NCI-H510A treated with DMSO at 0.1 percent for 48 hours (cell line): ENCODE measurements around the gene RAB5IF.
"Not testable (repeated sequence)": the region's sequence is repeated elsewhere in the genome, so short reads cannot be mapped to it uniquely, and the experiment has no call there.

Source experiments
- DNase-seq: peaks from one replicate; lab custom pipeline; 2025; lab: John Stamatoyannopoulos, UW

RAB5IF gene

DNA sequence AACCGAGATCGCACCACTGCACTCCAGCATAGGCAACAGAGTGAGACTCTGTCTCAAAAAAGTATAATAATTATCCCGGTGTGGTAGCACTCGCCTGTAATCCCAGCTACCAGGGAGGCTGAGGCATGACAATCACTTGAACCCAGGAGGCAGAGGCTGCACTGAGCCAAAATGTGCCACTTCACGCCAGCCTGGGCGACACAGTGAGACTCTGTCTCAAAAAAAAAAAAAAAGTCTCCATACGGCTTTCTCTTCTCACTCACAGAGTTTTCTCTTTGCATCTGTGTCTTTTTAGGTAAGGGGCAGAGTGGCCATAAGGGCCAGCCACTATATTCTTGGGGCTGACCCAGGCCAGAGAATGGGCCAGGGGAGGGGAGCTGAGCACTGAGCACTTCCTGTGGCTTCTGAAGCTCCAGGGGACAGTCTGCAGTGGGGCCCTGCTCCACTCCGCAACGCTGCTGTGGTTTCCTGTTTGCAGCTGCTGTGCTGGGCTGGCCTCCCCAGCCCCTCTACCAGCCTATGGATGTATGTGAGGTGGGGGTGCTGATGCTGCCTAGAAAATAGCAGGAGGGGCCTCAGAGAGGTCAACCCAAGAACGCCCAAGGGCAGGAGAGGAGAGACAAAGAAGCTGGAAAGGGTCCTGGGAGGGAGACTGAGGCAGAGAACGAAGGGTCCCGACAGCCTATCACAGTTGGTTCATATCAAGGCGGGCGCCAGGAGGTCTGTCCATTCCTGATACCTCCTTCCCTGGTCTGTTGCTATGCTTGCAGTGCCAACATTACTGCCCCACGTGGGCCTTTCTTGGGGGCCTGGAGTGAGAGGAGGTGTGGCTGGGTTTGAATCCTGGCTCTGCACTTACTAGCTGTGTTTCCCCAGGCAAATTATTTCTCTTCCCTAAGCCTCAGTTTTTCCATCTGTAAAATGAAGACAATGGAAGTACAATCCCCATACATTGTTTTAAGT, 24.4 kb downstream of the RAB5IF start:
- no peak for DNase-seq

DNA sequence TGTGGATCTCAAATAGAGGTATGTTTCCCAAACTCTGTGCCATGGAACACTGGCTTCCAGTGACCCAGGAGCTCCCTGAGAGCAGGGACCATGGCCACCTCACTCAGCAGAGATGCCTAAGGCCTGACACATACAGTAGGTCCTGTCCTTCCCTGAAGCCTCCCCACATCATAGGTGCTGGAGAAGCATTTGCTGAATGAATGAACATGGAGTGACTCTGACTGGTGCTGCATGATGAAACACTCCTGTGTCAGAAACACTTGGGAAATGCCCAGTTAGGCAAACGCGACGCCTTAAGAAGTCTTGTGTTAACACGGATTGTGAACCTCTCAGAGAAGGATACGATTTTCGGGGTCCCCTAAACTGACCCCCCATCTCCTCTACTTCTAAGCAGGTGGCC, 26.1 kb downstream of the RAB5IF start:
- no peak for DNase-seq

DNA sequence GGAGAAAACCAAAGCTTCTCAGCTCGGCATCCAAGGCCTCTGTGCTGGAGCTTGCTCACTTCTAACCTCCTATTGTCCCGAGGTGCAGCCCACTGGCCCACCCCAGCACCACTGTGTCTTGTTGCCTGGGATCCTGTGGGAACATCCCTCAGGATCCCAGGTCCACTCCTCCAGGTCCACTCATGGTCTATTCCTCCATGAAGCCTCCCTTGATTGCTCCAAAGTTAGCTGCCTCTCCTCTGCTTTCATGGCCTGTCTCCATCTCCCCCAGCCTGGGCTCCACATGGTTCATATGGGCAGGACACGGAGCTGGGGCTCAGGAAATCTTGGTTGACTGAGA, 26.5 kb downstream of the RAB5IF start:
- DNase-seq = no peak

DNA sequence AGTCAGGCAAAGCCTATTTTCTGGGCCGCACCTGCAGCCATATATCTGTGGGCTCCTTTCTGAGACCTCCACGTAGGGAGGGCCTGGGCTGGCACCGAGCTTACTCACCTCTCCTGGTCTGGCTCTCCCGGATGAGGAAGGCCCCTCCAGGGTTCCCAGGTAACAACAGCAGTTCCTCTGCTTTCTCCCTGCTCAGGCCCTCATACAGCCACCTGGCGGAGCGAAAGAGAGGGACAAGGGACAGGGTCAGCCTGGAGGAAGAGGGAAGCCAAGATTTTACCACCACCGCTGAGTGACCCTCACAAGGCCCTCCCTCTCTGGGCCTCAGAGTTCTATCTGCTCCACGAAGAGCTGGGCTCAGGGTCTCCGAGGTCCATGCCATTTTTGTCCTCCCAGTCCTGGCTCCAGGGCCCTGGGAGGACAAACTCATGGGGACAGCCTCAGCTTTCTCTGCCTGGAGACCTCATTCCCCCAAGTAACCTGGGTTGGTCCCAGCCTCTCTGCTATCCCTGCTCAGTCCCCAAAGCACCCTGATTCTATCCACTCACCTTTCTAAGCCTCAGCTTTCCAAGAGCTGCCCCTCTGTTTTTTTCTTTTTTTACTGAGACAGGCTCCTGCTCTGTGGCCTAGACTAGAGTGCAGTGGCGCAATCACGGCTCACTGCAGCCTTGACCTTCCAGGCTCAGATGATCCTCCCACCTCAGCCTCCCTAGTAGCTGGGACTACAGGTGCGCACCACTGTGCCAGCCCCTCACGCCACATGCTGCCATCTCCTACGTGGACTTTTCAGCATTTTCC, 27.1 kb downstream of the RAB5IF start:
- DNase-seq = no peak

DNA sequence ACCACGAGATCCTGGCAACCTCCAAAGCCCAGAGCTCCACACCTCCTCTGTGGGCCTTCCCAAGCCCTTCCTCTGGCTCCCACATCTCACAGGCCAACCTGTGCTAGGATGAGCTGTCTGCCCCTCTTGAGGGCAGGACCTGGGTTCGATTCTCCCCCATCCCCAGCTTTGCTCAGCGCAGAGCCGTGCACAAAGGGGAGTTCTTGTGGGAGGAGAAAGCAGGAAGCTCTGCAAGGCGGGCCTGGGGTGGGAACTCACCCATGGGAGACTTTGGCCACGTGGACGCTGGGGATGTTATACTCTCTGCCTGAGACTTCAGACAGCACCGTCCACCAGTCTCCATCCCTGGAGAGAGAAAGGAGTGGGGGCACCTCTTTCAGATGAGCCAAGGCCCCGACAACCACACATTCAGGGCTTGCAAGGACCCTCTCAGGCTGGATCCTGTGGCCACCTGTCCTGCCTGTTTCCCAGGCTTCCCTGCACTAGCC, 27.8 kb downstream of the RAB5IF start:
- no peak for DNase-seq

DNA sequence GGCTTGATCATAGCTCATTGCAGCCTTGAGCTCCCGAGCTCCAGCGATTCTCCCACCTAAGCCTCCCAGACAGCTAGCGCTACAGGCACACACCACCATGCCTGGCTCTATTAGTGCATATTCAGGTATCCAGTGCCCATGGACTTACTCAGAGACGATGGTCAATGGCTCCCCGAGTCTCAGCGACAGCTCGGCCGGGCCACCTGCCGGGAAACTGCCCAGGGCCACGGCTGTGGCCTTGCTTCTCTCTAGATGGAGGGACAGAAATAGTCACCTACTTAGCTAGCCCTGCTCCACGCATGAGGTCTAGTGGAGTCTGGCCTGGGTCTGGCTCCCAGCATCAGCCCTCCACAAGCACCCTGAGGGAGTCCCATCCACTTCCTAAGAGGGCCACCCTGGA, 28.8 kb downstream of the RAB5IF start:
- no peak for DNase-seq

DNA sequence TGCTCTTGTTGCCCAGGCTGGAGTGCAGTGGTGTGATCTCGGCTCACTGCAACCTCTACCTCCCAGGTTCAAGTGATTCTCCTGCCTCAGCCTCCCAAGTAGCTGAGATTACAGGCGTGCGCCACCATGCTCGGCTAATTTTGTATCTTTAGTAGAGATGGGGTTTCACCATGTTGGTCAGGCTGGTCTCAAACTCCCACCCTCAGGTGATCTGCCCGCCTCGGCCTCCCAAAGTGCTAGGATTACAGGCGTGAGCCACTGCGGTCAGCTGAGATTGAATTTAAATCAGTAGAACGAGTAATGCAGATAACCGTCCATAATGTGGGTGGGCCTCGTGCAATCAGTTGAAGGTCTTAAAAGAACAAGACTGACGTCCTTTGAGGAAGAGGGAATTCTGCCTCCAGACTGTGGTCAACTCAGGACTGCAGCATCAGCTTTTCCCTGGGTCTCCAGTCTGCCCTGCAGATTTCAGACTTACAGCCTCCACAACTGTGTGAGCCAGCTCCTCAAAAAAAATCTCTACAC, 33.4 kb downstream of the RAB5IF start:
- DNase-seq = not testable (repeated sequence)

DNA sequence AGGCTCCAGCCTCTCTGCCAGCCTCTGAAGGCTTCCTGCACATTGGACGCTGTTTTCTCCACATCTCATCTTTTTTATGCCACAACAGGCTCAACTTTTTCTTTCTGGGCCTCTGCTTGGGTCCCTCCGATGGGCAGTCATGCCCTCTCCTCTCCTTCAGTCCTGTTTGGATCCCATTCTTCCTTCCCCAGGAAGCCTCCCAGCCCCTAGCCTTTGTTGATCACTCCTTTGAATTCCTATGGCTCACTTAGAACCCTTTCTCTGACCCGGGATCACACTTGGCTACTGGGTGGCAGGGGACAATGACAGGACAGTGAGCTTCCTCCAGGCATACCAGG, 35.9 kb downstream of the RAB5IF start:
- DNase-seq = no peak

DNA sequence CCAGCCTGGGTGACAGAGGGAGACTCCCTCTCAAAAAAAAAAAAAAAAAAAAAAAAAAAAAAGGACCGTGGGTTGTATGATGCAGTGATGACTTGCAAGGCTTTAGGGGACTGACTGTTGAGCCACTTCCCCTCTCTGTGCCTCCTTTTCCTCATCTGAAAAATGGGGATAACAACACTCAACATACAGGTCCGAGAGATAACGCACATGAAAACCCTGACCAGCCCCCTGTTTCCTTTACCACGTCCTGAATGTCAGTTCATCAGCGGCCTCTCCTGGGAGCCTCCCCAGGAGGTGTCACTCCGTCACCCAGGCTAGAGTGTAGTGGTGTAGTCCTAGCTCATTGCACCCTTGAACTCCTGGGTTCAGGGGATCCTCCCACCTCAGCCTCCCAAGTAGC, 36.6 kb downstream of the RAB5IF start:
- DNase-seq = no peak

DNA sequence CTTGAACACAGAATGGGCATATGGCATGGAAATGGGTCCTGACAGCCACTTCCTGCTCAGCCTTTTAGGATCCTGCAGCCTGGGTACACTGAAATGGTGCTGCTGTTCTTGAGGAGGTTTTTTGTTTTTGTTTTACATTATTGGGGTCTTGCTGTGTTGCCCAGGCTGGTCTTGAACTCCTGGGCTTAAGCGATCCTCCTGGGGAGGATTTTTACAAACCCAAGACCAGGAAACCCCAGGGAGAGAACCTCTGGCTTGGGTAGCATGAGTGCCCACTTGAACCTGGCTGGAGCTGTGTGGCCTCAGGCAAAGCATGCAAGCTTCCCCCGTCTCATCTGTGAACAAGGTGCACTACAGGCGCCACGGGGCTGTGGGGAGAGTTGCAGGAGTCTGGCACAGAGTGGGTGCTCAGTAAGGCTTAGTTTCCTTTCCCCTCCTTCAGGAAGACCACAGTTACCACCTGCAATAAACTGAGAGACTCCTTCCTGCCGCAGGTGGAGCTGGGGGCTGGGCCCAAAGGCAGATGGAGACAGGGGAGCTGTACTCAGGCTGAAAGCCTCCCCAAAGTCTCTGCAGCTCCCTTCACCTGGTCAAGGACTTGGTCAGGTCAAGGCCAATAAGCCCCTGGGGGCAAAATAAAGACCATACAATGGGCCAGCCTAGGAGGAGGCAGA, 38.6 kb downstream of the RAB5IF start:
- DNase-seq = no peak

DNA sequence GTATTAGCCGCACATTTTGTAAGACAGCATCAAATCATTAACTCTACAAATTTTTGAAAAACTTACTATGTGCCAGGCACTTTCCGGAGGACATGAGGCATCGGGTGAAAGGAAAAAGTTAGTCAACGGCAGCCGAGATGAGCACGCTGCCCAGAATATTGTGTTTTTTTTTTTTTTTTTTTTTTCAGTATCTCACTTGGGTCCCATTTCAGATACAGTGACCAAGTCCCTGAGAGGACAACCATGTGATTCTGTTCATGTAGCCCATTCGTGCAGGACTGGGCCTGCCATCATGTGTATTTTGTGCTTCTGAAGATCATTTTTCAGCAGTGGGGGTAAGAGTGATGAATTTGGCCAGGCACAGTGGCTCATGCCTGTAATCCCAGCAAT, 39.1 kb downstream of the RAB5IF start:
- no peak for DNase-seq

DNA sequence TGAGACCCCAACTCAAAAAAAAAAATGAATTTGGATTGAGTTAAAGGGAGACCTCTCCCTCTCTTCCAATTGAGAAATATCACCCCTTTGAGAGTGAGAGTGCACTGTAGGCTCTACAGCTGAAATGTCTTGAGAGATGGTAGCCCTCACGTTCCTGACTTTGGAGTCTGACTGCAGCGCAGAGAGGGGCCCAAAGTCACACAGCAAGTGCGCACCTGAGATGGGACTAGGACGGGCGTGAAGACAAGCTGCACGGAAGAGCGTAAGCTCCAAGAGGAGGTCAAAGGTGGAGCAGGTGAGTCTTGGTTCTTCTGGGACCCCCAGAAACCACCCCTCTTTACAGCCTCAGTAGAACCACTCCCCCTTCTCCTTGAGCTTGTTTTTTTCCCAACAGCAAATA, 39.8 kb downstream of the RAB5IF start:
- DNase-seq = no peak

DNA sequence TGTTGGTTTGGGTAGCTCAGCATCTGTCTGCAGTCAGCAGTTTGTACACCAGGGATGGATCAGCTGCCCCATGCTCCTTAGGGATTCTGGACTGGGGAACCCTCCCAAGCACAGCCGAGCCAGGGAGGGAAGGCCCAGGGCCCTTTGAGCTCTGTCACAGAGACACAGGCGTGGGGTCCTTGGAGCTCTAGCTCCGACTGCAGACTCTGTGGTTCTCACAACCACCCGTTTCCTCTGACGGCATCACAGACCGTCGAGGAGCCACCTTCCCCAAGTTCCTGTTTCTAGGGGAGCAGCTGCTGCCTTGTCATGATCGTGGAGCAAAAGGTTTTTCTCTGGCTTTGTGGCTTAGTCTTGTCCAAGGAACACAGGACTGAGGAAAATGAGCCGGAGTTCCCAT, 40.4 kb downstream of the RAB5IF start, which contains the start of gene SLA2:
Gene SLA2 (minus strand): TSS at position 199 of the 400 bp plus-strand sequence. CDS start 4,861 bp downstream, outside the sequence.
- no peak for DNase-seq

DNA sequence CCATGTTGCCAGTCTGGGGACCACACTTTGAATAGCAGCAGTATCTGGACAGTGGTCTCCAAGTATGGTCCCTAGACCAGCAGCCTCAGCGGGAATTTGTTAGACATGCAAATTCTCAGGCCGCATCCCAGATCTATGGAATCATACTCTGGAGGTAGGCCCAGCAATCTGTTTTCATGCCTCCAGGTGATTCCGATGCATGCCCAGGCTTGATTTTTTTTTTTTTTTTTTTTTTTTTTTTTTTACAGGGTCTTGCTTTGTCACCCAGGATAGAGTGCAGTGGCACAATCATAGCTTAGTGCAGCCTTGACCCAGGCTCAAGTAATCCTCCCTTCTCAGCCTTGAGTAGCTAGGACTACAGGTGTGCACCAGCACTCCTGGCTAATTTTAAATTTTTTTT, 41.1 kb downstream of the RAB5IF start:
- no peak for DNase-seq

DNA sequence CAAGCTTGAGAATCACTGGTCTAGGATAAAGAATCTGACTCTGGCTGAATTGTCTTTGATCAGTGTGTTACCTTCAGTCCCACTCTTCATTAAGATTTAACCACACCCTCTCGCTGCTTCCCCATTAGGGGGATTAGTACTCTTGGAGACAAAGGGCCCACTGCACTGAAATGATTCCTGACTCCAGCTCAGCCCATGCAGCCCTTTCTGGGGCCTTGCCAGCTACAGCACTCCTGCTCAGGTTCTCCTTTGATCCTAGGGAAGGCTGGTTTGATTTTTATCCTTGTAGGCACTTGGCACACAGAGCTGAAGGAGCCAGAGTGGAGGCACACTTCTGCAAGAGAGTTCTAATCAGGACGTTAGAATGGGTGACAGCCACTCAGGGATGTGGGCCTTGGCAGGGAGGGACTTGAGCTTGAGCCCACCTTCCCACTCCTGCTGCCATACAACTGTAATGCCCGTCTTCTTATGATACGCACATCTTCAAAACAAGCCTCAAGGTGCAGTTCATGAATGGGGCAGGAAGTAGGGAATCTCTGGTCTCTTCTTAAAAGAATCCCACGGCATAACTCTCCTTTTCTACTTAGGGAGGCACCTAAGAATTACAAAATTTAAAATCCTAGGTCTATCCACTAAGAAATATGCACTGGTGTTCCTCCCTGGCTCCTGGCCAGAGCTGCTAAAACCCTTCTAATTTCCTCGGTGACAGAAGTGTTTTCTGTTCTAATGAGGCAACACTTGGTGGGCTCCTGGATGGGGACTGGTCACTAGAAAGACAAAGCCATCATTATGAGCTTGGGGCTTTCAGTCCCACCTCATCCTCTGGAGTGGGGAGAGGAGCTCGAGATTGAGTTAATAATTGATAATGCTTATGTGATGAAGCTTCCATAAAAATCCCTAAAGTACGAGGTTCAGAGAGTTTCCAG, 41.9 kb downstream of the RAB5IF start:
- no peak for DNase-seq

DNA sequence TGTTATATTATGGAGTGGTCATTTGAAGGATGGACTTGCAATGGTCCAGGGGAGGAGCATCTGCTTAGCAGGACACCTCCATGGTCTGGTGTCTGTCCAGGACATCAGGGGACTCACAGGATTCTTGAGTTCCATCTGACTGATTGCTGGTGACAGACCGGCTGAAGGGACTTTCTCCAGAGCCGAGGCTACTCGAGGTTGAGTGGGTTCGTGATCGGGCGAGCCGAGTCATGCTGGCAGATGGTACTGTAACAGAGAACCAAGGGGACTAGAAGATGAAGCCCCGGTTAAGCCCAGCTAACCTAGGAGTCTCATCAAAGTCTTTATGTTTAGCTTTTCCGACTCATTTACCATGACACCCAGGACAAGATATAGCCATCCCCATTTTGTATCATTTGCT, 47.9 kb downstream of the RAB5IF start:
- DNase-seq = no peak

DNA sequence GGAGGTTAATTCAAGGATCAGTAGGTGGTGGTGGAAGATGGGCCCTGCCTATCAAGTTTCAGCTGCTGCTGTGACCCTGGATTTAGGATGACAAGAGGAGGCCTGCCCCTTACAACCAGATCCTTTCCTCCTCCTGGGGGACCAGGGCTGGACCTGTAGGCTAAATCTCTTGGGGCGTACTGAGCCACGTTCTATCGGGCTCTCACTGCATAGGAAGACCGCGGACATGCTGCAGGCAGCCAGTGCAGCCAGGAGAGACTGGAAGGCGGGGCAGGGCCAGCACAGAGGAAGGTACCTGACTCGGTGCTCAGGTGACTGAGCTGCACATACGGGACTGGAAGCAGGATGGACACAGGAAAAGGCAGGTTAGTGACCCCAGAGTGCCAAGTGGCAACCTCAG, 48.9 kb downstream of the RAB5IF start:
- no peak for DNase-seq

DNA sequence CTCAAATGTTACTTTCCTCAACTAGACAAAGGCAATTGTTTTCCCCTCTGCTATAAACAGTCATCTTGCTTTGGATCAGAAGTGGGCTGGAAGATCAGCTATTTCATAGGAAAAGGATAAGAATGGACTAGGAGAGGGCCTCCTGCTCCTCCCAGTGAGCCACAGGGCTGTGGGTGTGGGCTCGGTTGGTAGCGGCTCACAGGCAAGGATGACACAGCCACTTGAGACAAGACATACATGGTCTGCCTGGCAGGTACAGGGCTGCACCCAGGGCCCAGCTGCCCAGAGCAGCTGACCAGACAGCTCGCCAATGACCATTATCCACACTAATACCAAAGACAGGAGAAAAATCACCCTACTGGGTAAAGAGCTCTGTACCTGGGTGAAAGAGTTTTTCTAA, 49.4 kb downstream of the RAB5IF start:
- DNase-seq = no peak

DNA sequence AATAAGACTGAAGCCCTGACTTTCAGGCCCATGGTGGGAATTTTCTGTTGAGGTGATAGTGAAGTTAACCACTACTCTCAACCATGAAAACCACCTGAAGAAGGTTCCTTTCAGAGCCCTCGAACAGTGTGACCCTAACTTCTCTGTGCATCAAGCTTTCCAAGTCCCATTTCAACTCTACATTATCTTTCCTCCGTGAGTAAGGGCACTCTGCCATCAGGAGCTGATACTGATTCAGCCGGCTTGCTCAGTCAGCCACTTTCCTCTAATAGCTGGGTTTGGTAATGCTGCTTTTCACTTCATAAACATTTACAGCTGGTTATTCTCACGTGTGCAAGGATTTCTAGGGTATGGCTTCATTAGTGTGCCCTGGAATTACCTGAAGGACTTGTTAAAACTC, 51.2 kb downstream of the RAB5IF start:
- no peak for DNase-seq

DNA sequence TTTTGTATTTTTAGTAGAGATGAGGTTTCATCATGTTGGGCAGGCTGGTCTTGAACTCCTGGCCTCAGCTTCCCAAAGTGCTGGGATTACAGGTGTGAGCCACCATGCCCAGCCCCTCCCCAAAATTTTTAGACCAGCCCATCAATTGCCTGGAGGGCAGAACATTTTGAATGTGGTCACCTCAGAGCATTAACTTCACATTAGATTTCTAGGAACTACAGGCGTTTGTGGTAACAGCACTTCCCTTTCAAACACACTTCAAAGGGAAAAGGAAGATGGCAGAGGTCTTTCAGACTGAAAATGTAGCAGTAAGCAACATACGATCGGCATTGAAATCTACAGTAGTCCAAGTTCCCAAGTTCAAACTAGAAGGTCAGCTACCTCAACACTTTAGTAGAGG, 52.7 kb downstream of the RAB5IF start:
- no peak for DNase-seq
